Panc1 (cell line): Measurements from ENCODE around the gene CYP2A6. TPM values are rescaled to one million over a fixed set of nuclear protein-coding genes. Genes with fewer than 3 reads are reported as not detected.
"Not testable (repeated sequence)": the region's sequence is repeated elsewhere in the genome, so short reads cannot be mapped to it uniquely, and the experiment has no call there.

Source experiments
- ATAC-seq: fragments of 200-7000 bp; cut with Tn5 transposase; 2 replicates; pipeline ENCODE4 v1.9.1; 2020; ENCODE audit warnings: mild to moderate bottlenecking, moderate library complexity
- BruUV-seq: library from RNA; stranded (reverse); fragments of 400-500 nt; replicated peaks from 2 replicates; lab custom pipeline; 2021; lab: Mats Ljungman, UMichigan
- CTCF ChIA-PET: fragments of 300-600 bp; sonication (Branson Sonifier 250); formaldehyde crosslinking; loops from one replicate; lab custom pipeline; 2022; ENCODE audit warnings: antibody characterized with exemption; lab: Charles Lee
- POLR2A ChIA-PET: fragments of 300-600 bp; sonication (Branson Sonifier 250); formaldehyde crosslinking; loops from one replicate; lab custom pipeline; 2022; ENCODE audit warnings: antibody characterized with exemption; lab: Charles Lee
- DNase-seq: peaks from one replicate; pipeline ENCODE4 v3.0.0-alpha.2; 2010; ENCODE audit warnings: low read depth, low spot score
- H3K27ac ChIP-seq: 2 replicates; pipeline ENCODE4 v1.5.1; 2011; ENCODE audit warnings: mild to moderate bottlenecking, low read length, inconsistent platforms
- H3K27me3 ChIP-seq: fragments of 200-500 bp; sonication (Bioruptor generic); 2 replicates; pipeline ENCODE4 v1.6.0; 2014; ENCODE audit warnings: low read length, inconsistent platforms; ENCODE audit not compliant: control insufficient read depth, insufficient read depth
- H3K36me3 ChIP-seq: fragments of 200-500 bp; sonication (Bioruptor generic); 2 replicates; pipeline ENCODE4 v1.5.1; 2014; ENCODE audit warnings: inconsistent platforms, mild to moderate bottlenecking, low read length, moderate library complexity; ENCODE audit not compliant: control insufficient read depth, insufficient read depth
- H3K4me1 ChIP-seq: 2 replicates; pipeline ENCODE4 v1.5.1; 2011; ENCODE audit warnings: inconsistent platforms, mild to moderate bottlenecking, low read length, moderate library complexity; ENCODE audit not compliant: control insufficient read depth, insufficient read depth
- H3K4me3 ChIP-seq, 2 experiments: 2 replicates each; pipeline ENCODE4 v1.5.1; 2011 to 2012; ENCODE audit warnings: low read depth in 2 of 2, low read length in 2 of 2, mild to moderate bottlenecking in 2 of 2, inconsistent platforms in 1 of 2, moderate library complexity in 1 of 2
- H3K9me3 ChIP-seq: fragments of 200-500 bp; sonication (Bioruptor generic); 2 replicates; pipeline ENCODE4 v1.5.1; 2014; ENCODE audit warnings: low read depth, mild to moderate bottlenecking, inconsistent platforms, low read length, moderate library complexity; ENCODE audit not compliant: control insufficient read depth, insufficient read depth
- POLR2AphosphoS5 ChIP-seq: IDR thresholded peaks from 2 replicates; pipeline ENCODE4 v1.6.1; 2012; ENCODE audit warnings: mild to moderate bottlenecking, low read depth, low read length, moderate library complexity
- SIN3A ChIP-seq: IDR thresholded peaks from 2 replicates; pipeline ENCODE4 v1.6.1; 2012; ENCODE audit warnings: low read depth, mild to moderate bottlenecking, low read length, moderate library complexity, borderline replicate concordance; ENCODE audit not compliant: insufficient read depth
- TCF7L2 ChIP-seq: IDR thresholded peaks from 2 replicates; pipeline ENCODE4 v1.6.1; 2011; ENCODE audit warnings: mild to moderate bottlenecking, low read depth, low read length, inconsistent platforms
- in situ Hi-C: cut with HindIII; loops from 2 replicates; pipeline ENCODE4 v1.10.0; 2016; ENCODE audit warnings: low sequenced_read_pairs, low pct_unique_long_range_greater_than_20kb
- intact Hi-C: fragments of 100-400 bp; cut with micrococcal nuclease; formaldehyde crosslinking; loops from one replicate; pipeline ENCODE4 v1.10.0; 2022; ENCODE audit not compliant: unreplicated experiment
- total RNA-seq: library from RNA; stranded (reverse); gene quantifications from one replicate; pipeline ENCODE4 v1.2.1, GENCODE V29; 2021; ENCODE audit not compliant: unreplicated experiment
- TF ChIP-seq, protein P1 (sequence below), 2 experiments: IDR thresholded peaks; 2 replicates each; pipeline ENCODE4 v1.6.1; 2011 to 2012; ENCODE audit warnings: low read depth in 2 of 2, control low read depth in 1 of 2, low read length in 1 of 2, mild to moderate bottlenecking in 1 of 2, moderate library complexity in 1 of 2; ENCODE audit not compliant: insufficient read depth in 1 of 2
- TF ChIP-seq, protein P2 (sequence below): fragments of 450-650 bp; IDR thresholded peaks from 2 replicates; pipeline ENCODE4 v1.5.1; 2017; ENCODE audit warnings: mild to moderate bottlenecking

Gene CYP2A6
- total RNA-seq, 1 experiment from 2014 or later, result 0.41 TPM

DNA sequence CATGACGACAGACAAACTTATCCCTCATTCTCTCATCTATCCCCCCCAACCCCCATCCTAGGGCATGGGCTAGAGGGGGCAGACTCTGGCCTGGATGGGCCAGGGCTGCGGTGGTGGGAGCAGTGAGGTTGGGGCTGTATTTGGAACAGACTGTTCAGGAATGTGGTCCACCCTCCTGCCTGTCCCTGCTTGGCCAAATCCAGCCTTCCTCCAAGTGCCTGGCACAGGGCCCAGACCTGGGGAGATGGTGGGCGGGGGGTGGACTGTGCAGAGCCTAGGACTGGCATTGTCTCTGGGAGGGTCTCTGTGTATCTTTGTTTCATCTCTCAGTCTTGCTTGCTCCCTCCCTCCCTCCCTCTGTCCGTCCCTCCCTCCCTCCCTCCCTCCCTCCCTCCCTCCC lies 37.1 kb downstream of the CYP2A6 start:
- H3K36me3 ChIP-seq, result no peaks in the 10 kb centered on the region
- peak overlapping the region; percentile 23; the same call in 1 of the 2 replicates for H3K27ac ChIP-seq
- no peaks in the 10 kb centered on the region for H3K27me3 ChIP-seq
- H3K9me3 ChIP-seq, result no peaks in the 10 kb centered on the region
- ChIA-PET CTCF (no interaction called here), POLR2A (no interaction called here)
- H3K4me1 ChIP-seq, result peaks cover 12% of the 10 kb centered on the region; the same call in 1 of the 2 replicates
- TF ChIP-seq SIN3A (no peak), TCF7L2 (no peak), POLR2AphosphoS5 (no peak)
- TF ChIP-seq, protein P1, sequence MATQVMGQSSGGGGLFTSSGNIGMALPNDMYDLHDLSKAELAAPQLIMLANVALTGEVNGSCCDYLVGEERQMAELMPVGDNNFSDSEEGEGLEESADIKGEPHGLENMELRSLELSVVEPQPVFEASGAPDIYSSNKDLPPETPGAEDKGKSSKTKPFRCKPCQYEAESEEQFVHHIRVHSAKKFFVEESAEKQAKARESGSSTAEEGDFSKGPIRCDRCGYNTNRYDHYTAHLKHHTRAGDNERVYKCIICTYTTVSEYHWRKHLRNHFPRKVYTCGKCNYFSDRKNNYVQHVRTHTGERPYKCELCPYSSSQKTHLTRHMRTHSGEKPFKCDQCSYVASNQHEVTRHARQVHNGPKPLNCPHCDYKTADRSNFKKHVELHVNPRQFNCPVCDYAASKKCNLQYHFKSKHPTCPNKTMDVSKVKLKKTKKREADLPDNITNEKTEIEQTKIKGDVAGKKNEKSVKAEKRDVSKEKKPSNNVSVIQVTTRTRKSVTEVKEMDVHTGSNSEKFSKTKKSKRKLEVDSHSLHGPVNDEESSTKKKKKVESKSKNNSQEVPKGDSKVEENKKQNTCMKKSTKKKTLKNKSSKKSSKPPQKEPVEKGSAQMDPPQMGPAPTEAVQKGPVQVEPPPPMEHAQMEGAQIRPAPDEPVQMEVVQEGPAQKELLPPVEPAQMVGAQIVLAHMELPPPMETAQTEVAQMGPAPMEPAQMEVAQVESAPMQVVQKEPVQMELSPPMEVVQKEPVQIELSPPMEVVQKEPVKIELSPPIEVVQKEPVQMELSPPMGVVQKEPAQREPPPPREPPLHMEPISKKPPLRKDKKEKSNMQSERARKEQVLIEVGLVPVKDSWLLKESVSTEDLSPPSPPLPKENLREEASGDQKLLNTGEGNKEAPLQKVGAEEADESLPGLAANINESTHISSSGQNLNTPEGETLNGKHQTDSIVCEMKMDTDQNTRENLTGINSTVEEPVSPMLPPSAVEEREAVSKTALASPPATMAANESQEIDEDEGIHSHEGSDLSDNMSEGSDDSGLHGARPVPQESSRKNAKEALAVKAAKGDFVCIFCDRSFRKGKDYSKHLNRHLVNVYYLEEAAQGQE (IDR thresholded peaks at IDR 0.05; ENCODE audit: insufficient read depth in 1 of 2, low read depth in 2 of 2, low read length in 1 of 2), result no peak
- TF ChIP-seq, protein P2, sequence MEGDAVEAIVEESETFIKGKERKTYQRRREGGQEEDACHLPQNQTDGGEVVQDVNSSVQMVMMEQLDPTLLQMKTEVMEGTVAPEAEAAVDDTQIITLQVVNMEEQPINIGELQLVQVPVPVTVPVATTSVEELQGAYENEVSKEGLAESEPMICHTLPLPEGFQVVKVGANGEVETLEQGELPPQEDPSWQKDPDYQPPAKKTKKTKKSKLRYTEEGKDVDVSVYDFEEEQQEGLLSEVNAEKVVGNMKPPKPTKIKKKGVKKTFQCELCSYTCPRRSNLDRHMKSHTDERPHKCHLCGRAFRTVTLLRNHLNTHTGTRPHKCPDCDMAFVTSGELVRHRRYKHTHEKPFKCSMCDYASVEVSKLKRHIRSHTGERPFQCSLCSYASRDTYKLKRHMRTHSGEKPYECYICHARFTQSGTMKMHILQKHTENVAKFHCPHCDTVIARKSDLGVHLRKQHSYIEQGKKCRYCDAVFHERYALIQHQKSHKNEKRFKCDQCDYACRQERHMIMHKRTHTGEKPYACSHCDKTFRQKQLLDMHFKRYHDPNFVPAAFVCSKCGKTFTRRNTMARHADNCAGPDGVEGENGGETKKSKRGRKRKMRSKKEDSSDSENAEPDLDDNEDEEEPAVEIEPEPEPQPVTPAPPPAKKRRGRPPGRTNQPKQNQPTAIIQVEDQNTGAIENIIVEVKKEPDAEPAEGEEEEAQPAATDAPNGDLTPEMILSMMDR, result no peak
- no peak for ATAC-seq
- in situ Hi-C loops (no loop called here), intact Hi-C loops (no loop called here)
- H3K4me3 ChIP-seq, result no peak overlapping the region
- no peak for DNase-seq
- BruUV-seq, result no TSS peak

DNA sequence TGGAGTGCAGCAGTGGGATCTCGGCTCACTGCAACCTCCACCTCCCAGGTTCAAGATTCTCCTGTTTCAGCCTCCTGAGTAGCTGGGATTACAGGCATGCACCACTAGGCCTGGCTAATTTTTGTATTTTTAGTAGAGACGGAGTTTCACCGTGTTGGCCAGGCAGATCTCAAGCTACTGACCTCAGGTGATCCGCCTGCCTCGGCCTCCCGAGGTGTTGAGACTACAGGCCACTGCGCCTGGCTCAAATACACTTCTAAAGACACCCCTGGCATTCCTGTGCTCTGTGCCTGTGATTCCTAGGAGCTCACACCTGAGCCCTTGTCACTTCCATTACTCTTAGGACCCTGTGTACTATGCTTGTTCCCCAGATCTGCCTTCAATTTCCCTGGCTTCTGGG lies 37.7 kb downstream of the CYP2A6 start:
- H3K36me3 ChIP-seq, DNase-seq, in situ Hi-C loops, POLR2A ChIA-PET, H3K27me3 ChIP-seq, BruUV-seq, CTCF ChIA-PET, H3K4me3 ChIP-seq, intact Hi-C loops, H3K9me3 ChIP-seq, ATAC-seq: not testable (repeated sequence)
- Histone ChIP-seq H3K4me1 (peaks cover 12% of the 10 kb centered on the region; the same call in 1 of the 2 replicates), H3K27ac (peak overlapping the region; percentile 23; the same call in 1 of the 2 replicates)

DNA sequence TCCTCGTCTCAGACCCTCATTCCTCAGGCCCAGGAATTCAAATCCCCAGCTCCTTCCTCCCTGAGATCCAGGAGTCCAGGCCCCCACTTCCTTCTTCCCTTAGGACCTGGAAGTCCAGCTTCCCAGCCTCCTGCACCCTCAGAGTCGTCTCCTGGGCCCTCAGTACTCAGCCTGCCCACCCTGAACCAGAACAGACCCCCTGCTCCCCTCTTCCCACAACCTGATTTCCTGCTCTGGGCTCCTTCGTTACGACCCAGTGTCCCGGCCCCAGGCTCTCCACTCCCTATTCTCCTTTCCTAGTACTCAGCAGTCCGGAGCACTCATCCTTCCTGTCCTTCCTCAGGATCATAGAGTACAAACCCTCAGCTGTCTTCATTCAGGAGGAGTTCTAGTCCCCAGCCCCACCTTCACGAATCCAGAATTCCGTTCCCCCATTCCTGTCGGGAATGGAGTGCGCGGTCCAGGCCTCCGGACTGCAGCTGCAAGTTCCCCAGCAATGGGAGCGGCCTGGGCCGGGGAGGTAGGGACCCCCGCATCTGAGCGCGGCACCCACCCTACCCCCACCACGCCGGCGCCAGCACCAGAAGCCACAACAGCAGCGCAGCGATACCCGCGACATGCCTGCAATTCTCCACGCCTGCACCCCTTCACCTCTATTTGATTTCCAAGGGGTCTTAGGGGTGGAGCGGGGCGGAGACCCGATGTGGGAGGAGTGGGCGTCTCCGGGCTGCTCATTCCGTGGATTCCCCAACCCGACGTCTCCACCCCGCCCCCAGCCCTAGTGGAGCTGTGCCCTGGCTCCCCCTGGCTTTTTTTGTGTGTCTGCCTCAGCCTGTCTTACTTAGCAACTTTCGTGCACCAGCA lies 38.5 kb downstream of the CYP2A6 start:
- intact Hi-C loops (no loop called here), in situ Hi-C loops (no loop called here)
- no peak for DNase-seq
- Histone ChIP-seq H3K27ac (peak overlapping the region; percentile 77), H3K9me3 (no peaks in the 10 kb centered on the region), H3K4me3 (peak overlapping the region; percentile 12 to 32; a peak in 3 of 4 replicates), H3K36me3 (no peaks in the 10 kb centered on the region), H3K27me3 (no peaks in the 10 kb centered on the region), H3K4me1 (peaks cover 12% of the 10 kb centered on the region; the same call in 1 of the 2 replicates)
- no peak for ATAC-seq
- ChIA-PET CTCF (no interaction called here), POLR2A (no interaction called here)
- no TSS peak for BruUV-seq
- TF ChIP-seq, protein P1 (IDR thresholded peaks at IDR 0.05; ENCODE audit: insufficient read depth in 1 of 2, low read depth in 2 of 2, low read length in 1 of 2), result no peak
- TF ChIP-seq POLR2AphosphoS5, result no peak
- no peak for TF ChIP-seq TCF7L2
- TF ChIP-seq, protein P2, result no peak
- TF ChIP-seq SIN3A, result no peak
